Activated effector memory CD4-positive, alpha-beta T cell treated with Interleukin-2 at 50 U/mL for 16 hours (primary cell): ENCODE results near the gene NOA1.

Experiments used
- DNase-seq: peaks from one replicate; pipeline ENCODE4 v3.0.0-alpha.2; 2020

Gene NOA1

DNA sequence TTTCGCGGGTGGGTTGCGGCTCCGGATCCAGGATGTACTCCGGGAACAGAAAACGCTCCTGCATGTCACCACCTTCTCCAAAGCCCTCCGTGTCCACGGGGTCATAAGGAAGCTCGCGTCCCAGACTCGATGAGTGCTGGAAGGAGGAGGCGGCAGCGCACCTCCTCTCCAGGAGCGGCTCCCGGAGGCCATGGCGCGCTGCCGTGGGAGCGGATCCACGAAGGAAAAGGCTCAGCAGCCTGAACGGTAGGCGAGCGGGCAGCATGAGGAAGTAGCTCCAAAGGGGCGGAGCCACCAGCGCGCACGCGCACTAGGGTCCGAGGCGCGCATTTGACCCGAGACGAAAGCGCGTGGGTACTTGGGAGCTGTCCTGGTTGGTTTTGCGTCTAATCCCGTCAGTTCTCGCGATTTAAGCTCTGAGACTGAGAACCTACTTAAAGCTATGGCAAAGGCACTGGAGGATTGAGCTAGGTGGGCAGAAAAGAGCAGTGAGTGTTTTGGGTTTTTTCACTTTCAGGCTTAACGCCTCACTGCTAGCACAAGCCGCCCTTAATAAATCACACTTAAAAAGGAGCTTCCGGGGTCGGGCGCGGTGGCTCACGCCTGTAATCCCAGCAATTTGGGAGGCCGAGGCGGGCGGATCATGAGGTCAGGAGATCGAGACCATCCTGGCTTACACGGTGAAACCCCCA is at the start of gene NOA1:
NOA1 (minus strand) TSS at position 286 of the 692 bp plus-strand sequence; CDS start at position 265, 21 bp downstream.
- DNase-seq = peak; percentile 96

DNA sequence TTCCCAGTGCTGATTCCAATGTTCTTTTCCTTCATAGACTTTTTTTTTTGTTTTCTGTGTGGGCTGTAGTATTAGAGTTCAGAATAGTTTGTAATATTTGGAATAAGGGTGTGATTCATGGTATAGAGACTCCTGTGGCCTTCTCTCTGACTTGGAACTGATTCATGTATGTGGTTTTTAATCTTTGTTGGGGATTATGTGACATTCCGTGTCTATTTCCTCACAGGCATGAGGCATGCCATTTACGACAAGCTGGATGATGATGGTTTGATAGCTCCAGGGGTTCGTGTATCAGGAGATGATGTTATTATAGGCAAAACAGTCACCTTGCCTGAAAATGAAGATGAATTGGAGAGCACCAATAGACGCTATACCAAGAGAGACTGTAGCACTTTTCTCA is 45.7 kb upstream of the NOA1 start:
- no peak for DNase-seq

GRCh38 chr4:57020467-57021101 is 43.2 kb upstream of the NOA1 start:
- DNase-seq = no peak

DNA sequence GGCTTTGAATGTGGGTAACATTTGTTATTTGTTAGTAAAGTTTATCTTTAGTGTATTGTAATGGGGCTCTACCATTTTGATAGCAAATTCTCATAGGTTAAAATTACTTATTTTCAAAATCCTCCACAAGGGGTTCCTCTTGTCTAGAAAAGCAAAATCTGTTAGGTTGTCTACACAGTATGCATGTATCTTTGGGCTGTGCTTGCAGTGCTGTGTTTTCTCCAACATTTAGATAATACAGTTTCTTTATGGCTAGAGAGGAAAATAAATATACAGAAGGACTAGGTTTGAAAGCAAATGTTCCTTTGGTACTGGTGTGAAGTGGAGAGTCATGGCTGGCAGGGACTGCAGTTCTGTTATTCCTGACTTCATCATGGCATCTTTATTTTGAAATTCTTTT is 41.6 kb upstream of the NOA1 start:
- DNase-seq = no peak

DNA sequence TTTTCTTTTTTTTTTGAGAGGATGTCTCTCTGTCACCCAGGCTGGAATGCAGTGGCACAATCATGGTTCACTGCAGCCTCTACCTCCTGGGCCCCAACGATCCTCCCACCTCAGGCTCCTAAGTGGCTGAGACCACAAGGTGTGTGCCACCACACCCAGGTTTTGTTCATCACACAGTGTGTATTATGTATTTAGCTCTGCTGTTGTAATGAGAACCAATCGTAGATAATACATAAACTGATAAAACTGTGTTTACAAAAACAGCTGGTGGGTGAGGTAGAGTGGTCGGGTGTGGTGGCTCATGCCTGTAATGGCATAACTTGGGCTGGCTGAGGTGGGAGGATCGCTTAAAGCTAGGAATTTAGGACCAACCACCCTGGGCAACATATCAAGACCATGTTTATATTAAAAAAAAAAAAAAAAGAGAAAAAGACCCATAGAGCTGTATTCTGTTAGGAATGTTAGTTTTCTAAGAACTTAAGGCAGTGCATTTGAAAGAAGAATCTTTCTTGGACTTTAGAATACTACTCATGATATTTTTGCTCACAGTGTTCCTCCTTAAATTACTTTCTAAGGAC is 36.2 kb upstream of the NOA1 start:
- no peak for DNase-seq

GRCh38 chr4:56999751-57000150 is 22.3 kb upstream of the NOA1 start:
- DNase-seq = no peak

DNA sequence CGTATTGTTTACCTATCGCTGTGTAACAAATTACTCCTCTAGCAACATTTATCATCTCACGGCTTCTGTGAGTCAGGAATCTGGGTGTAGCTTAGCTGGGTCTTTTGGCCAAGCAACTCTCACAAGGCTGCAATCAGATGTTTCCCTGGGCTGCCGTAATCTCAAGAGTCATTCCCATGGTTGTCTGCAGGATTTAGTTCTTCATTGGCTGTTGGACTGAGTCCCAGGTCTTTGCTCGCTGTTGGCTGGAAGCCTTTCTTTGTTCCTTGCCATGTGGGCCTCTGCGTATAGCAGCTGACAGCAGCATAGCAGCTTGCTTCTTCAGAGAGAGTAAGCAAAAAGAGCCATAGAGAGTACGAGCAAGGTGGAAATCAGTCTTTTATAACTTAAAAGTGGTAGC is 18.1 kb upstream of the NOA1 start:
- DNase-seq = no peak

DNA sequence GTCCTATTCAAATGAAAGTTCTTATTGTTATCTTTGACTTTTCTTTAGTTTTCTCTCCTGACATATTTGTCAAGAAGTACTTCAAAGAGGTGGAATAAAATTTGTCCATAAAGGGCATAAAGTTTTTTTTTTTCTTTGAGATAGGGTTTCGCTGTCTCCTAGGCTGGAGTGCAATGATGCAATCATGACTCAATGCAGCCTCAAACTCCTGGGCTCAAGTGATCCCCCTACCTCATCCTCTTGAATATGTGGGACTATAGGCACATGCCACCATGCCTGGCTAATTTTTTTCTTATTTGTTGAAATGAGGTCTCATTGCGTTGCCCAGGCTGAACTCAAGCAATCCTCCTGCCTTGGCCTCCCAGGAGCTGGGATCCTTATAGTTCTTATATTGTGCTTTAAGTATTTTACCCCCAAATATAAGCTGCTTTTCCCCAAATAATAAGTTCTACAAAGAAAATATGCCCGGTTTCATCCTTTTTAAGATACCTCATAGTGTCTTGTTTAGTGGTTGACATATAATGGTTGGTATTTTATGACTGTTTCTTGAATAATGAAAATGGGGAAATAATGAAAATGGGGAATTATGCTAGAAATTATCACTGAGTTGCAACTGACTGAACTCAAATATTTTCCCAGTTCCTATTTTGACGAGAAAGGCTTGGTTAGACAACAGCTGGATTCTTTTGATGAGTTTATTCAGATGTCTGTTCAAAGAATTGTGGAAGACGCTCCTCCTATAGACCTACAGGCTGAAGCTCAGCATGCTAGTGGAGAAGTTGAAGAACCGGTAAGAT is 12.9 kb upstream of the NOA1 start:
- no peak for DNase-seq

DNA sequence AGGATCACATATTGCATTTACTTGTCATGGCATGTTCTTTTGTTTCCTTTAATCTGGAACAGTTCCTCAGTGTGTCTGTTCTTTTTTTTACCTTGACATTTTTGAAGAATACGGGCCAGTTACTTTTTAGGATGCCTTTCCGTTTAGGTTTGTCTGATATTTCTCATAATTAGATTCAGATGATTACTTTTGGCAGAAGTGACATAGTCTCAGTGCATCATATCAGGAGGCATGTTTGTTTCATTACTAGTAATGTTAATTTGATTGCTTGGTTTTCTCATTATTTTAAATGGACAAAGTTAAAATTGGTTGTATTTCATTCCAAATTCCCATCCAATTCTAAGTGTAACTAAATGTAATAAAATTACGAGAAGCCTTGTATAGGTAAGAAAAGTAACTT is 9.5 kb upstream of the NOA1 start:
- DNase-seq = no peak

DNA sequence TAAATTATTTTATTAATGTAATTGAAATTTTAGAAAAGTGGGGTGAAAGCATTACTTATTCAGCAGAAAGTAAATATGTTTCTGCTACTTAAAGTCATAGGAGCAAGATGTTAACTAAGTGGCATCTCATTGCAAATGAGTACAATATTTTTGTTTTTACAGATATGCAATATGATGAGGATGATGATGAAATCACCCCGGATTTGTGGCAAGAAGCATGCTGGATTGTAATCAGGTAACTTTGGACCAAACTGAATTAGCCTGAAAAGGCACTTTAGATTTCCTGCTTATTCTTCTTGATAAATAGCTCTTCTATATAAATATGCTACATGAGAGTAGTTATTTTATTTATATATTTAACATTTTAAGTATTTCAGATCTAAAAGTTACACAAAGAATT is 8.8 kb upstream of the NOA1 start:
- no peak for DNase-seq

DNA sequence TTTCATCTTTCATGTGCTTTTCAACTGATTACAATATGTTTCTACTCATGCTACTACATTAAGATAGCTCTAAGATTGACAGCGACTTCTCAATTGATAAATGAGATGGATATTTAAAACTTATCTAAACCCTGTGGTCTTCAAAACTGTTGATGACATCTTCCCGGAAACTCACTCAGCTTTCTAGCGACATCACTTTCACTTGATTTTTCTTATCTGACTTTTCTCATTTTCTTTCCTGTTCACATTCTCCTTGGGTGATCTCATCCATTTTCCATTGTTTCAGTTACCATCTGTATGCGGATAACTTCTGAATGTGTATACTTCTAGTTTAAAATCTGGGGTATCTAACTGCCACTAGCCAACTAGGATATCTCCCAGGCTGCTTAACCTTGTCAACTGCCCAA is 4.4 kb upstream of the NOA1 start:
- DNase-seq = no peak

GRCh38 chr4:56979421-56980072 is 2.1 kb upstream of the NOA1 start:
- DNase-seq = peak; percentile 18

DNA sequence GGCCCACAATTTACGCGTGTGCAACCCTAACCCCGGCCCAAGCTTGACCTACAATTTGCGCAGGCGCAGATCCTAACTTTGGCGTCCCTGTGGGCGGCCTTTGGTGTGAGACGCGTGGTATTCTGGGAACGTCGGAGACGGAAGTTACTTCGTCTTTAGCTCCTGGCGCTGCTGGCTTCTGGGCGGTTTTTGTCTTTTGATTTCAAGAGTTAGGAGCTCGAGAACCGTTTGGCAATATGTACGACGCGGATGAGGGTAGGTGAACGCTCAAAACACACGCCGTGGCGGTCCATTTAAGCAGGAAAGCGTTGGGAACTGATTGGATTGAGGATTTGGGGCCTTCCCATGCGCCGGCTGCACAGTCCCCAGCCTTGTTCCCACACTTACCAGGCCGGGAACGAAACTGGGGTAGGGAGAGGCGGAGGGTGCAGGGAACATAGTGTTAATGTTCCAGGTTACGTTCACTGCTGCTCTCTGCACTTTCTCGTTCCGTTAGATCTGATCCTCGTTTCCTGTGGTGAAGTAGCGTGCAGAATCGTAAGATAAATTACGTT is 1.4 kb upstream of the NOA1 start, which contains the start of gene POLR2B:
POLR2B (plus strand) TSS at position 147 of the 554 bp plus-strand sequence; CDS start at position 237, 90 bp downstream.
- DNase-seq = peak; percentile 75

DNA sequence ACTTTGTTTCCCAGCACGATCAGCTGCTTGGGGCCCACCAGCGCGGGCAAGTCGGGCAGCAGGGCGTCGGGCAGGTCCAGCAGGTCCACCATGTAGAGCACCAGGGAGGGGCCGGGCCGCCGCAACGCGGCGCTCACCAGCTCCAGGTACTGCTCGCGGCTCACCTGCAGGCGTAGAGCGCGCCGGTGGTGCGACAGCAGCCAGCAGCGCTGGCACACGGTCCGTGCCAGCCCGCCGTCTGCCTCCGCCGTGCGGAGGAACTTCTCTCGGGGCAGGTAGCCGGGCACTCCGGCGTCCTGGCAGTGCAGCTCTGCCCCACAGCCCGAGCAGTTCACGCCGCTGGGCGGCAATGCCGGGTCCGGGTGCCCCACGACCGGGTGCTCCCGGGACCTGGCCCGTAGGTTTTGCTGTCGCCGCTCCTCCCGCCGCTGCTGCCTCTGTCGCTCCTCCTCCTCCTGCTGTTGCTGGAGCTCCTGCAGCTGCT is 527 bp downstream of the NOA1 start:
- peak; percentile 44 for DNase-seq

GRCh38 chr4:56976283-56976836 is 1.0 kb downstream of the NOA1 start:
- no peak for DNase-seq

DNA sequence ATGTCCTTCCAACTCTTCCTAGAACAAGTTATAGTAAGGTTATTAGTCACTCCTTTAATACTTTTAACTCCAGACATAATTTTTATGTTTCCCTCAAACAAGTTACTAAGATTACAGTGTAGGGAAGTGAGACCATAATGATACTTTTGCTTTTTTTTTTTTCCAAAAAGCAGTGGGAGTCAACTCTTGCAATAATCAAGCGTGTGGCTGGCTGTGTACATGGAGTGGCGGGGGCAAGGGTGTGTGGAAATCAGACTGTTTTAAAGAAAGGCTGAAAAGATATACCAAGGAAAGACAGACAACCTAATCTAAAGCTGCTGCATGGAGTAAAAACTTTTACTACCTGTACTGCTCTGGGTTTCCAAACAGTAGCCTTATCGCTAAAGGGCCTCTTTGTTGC is 4.1 kb downstream of the NOA1 start:
- DNase-seq = no peak

- no peak for DNase-seq
Measured at GRCh38 chr4:56972809-56973208, 4.6 kb downstream of the NOA1 start.

GRCh38 chr4:56972389-56972788 is 5.0 kb downstream of the NOA1 start:
- DNase-seq = no peak

DNA sequence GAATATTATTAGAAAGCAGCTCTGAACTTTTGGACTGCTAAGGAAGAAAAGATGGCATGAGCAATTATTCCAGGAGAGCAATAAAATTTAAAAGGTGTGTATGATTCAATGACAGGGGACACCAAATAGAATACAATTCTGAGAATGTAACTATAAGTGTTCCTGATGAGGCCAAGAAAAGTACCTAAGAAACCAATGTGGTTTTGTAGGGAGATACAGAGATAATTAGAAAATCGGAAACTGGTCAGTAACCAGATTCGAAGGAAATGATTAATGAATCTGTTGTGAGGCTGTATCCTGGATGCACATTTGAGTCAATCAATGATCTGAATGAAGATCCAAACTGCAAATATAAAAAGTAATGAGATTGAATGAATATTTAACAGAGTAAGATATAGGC is 6.0 kb downstream of the NOA1 start:
- DNase-seq = no peak

GRCh38 chr4:56961107-56961500 is 16.3 kb downstream of the NOA1 start:
- DNase-seq = no peak

GRCh38 chr4:56959100-56959499 is 18.3 kb downstream of the NOA1 start:
- no peak for DNase-seq

- no peak for DNase-seq
Measured at GRCh38 chr4:56958111-56958517, 19.3 kb downstream of the NOA1 start.
